Testis (tissue), 3 donors: ENCODE measurements around the gene FGF13. TPM values are rescaled to one million over a fixed set of nuclear protein-coding genes. Genes with fewer than 3 reads are reported as not detected.

ENCODE experiments used
- DNase-seq: peaks from one replicate; pipeline ENCODE4 v3.0.0-alpha.2; 2019
- H3K27ac ChIP-seq, 2 donors: fragments of 200-600 bp; sonication (generic); one replicate each; pipeline ENCODE4 v1.5.1; 2019
- H3K27me3 ChIP-seq: fragments of 200-600 bp; sonication (generic); one replicate; pipeline ENCODE4 v1.5.1; 2019
- H3K36me3 ChIP-seq: fragments of 200-600 bp; sonication (generic); one replicate; pipeline ENCODE4 v1.5.1; 2017; ENCODE audit warnings: low read depth; ENCODE audit errors: missing control alignments
- H3K4me1 ChIP-seq: fragments of 200-600 bp; sonication (generic); one replicate; pipeline ENCODE4 v1.5.1; 2019
- H3K4me3 ChIP-seq, 2 donors: fragments of 200-600 bp; sonication (generic); one replicate each; pipeline ENCODE4 v1.5.1; 2017 to 2019
- H3K9me3 ChIP-seq: fragments of 200-600 bp; sonication (generic); one replicate; pipeline ENCODE4 v1.5.1; 2017
- CTCF ChIP-seq, 3 experiments: fragments of 450-650 bp in 2 of 3; fragments of 200-600 bp in 1 of 3; sonication (generic) in 1 of 3; IDR thresholded peaks; one replicate each; pipeline ENCODE4 v1.5.1; 2016 to 2019; ENCODE audit warnings: antibody characterized with exemption in 3 of 3, mild to moderate bottlenecking in 2 of 3, moderate library complexity in 1 of 3
- POLR2A ChIP-seq: fragments of 450-650 bp; IDR thresholded peaks from one replicate; pipeline ENCODE4 v1.6.1; 2017; ENCODE audit warnings: antibody characterized with exemption, mild to moderate bottlenecking, moderate library complexity
- WGBS, 2 donors: methylation state at CpG; one replicate each; pipeline ENCODE4 v1.1.5; 2018; 5-methylcytosine and 5-hydroxymethylcytosine counted together
- intact Hi-C: fragments of 100-400 bp; cut with DNase I; formaldehyde crosslinking; loops from one replicate; pipeline ENCODE4 v1.15.1; 2023; ENCODE audit warnings: low total_unique reads
- polyA plus RNA-seq: library from polyadenylated mRNA; stranded (reverse); fragments of 350-450 nt; fragmentation: Illumina TruSeq; extraction: RNeasy Lipid Tissue Mini Kit (QIAGEN cat#74804); gene quantifications from one replicate; pipeline ENCODE4 v1.2.3, GENCODE V29; 2014; ENCODE audit warnings: low read depth, low replicate concordance; ENCODE audit not compliant: insufficient read depth
- total RNA-seq, 2 donors: library from RNA; depleted of rRNA; stranded (reverse); fragments of >200 nt; gene quantifications; one replicate each; pipeline ENCODE4 v1.2.3, GENCODE V29; 2016

The FGF13 gene
- total and polyA plus RNA-seq, 3 donors from 2014 or later = 3.7 to 6.5 (median 6.3) TPM

- DNase-seq = no peak
- Histone ChIP-seq H3K27me3 (no peaks in the 10 kb centered on the region), H3K4me3 (no peak overlapping the region), H3K9me3 (no peaks in the 10 kb centered on the region), H3K27ac (no peak overlapping the region), H3K4me1 (no peaks in the 10 kb centered on the region), H3K36me3 (no peaks in the 10 kb centered on the region)
- TF ChIP-seq POLR2A (no peak), CTCF (IDR thresholded peaks at IDR 0.05) (no peak)
- 57 to 58% methylated on average over 2 of the region's 2 CpGs for WGBS, 2 donors
- intact Hi-C loops = no loop called here
These were observed 3.2 kb downstream of the FGF13 start for GRCh38 chrX:138708268-138708667.

GRCh38 chrX:138704596-138704995, 6.9 kb downstream of the FGF13 start:
- H3K4me3 ChIP-seq = no peak overlapping the region
- intact Hi-C loops = no loop called here
- no peaks in the 10 kb centered on the region for H3K36me3 ChIP-seq
- H3K27me3 ChIP-seq = no peaks in the 10 kb centered on the region
- H3K4me1 ChIP-seq = no peaks in the 10 kb centered on the region
- 91 to 100% methylated on average over 4 of the region's 4 CpGs for WGBS, 2 donors
- no peak for TF ChIP-seq CTCF (IDR thresholded peaks at IDR 0.05)
- no peak for TF ChIP-seq POLR2A
- no peak overlapping the region for H3K27ac ChIP-seq
- no peak for DNase-seq
- H3K9me3 ChIP-seq = no peaks in the 10 kb centered on the region

GRCh38 chrX:138704101-138704500, 7.4 kb downstream of the FGF13 start:
- Histone ChIP-seq H3K36me3 (no peaks in the 10 kb centered on the region), H3K4me1 (no peaks in the 10 kb centered on the region), H3K27ac (no peak overlapping the region), H3K9me3 (no peaks in the 10 kb centered on the region), H3K4me3 (no peak overlapping the region), H3K27me3 (no peaks in the 10 kb centered on the region)
- intact Hi-C loops = no loop called here
- WGBS, 2 donors = 77 to 79% methylated on average over 3 of the region's 3 CpGs
- DNase-seq = no peak
- TF ChIP-seq CTCF (IDR thresholded peaks at IDR 0.05) = no peak
- no peak for TF ChIP-seq POLR2A

- Histone ChIP-seq H3K27ac (no peak overlapping the region), H3K27me3 (no peaks in the 10 kb centered on the region), H3K4me1 (no peaks in the 10 kb centered on the region), H3K4me3 (no peak overlapping the region), H3K36me3 (no peaks in the 10 kb centered on the region), H3K9me3 (no peaks in the 10 kb centered on the region)
- TF ChIP-seq POLR2A (no peak), CTCF (IDR thresholded peaks at IDR 0.05) (no peak)
- WGBS, 2 donors = 59 to 60% methylated on average over 1 of the region's 1 CpG
- DNase-seq = no peak
- intact Hi-C loops = no loop called here
These were observed 18.9 kb downstream of the FGF13 start for GRCh38 chrX:138692591-138692990.

GRCh38 chrX:138691186-138691585, 20.3 kb downstream of the FGF13 start:
- H3K9me3 ChIP-seq = no peaks in the 10 kb centered on the region
- no peaks in the 10 kb centered on the region for H3K27me3 ChIP-seq
- no peak overlapping the region for H3K27ac ChIP-seq
- TF ChIP-seq CTCF (IDR thresholded peaks at IDR 0.05) = no peak
- no peak for TF ChIP-seq POLR2A
- no peak for DNase-seq
- H3K4me1 ChIP-seq = no peaks in the 10 kb centered on the region
- WGBS, 2 donors = 51 to 57% methylated on average over 4 of the region's 4 CpGs
- intact Hi-C loops = no loop called here
- H3K4me3 ChIP-seq = no peak overlapping the region
- H3K36me3 ChIP-seq = no peaks in the 10 kb centered on the region
